Measurements from ENCODE around the gene ACP3.
"Not testable (repeated sequence)": the region's sequence is repeated elsewhere in the genome, so short reads cannot be mapped to it uniquely, and the experiment has no call there.

ACP3 gene

GRCh38 chr3:132317229-132317948, at the start of gene ACP3:
ACP3 (plus strand) TSS chr3:132317407; CDS start chr3:132317457, 50 bp downstream.
- peak; percentile 68 for DNase-seq (ENCODE audit: low spot score)

DNA sequence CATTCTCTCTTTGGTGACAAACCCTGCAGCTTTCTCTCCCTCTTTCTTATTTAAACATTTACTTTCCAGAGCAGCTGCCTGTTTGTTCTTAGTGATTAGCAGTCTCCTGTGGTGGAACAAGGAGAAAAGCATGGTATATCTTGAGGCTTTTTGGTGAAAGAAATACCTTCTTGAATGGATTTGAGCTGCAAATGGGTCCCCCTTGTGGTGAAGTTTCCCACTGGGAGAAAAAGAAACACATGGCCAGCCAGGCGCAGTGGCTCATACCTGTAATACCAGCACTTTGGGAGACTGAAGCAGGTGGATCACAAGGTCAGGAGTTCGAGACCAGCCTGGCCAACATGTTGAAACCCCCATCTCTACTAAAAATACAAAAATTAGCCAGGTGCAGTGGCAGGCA, 48.3 kb upstream of the ACP3 start:
- DNase-seq (ENCODE audit: low spot score), result no peak

DNA sequence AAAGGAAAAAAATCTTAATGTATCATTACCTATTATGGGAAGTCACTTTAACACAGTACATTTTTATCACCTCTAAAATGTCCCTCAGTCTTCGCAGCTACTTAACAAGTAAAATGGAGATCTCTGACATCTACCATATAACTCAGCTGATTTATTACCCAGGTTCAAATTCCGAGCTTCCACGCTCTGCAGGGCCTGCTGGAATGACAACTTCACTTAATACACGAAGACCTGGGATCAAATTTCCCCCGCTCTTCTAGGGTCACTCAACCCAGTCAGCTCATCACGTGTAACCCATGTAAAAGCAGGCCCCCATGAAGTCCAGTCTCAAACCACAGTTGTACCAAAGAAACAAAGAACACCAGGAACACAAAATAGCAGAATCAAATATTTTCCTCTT, 44.2 kb upstream of the ACP3 start:
- no peak for DNase-seq (ENCODE audit: low spot score)

DNA sequence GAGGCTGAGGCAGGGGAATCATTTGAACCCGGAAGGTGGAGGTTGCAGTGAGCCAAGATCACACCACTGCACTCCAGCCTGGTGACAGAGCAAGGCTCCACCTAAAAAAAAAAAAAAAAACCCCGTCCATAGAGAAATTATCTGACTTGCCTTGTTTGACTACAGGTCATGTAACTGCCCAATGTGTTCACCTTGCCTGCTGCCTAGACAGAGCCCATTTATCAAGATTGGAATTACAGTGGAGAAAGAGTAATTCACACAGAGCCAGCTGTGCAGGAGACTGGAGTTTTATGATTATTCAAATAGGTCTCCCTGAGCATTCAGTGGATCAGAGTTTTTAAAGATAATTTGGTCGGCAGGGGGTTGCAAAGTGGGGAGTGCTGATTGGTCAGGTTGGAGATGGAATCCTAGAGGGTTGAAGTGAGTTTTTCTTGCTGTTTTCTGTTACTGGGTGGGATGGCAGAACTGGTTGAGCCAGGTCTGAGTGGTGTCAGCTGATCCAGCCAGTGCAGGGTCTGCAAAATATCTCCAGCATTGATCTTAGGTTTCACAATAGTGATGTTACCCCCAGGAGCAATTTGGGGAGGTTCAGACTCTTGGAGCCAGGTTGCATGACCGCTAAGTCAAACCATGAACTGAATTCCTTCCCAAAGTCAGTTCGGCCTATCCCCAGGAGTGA, 40.8 kb upstream of the ACP3 start:
- no peak for DNase-seq (ENCODE audit: low spot score)

GRCh38 chr3:132279030-132279429, 38.2 kb upstream of the ACP3 start:
- no peak for DNase-seq (ENCODE audit: low spot score)

DNA sequence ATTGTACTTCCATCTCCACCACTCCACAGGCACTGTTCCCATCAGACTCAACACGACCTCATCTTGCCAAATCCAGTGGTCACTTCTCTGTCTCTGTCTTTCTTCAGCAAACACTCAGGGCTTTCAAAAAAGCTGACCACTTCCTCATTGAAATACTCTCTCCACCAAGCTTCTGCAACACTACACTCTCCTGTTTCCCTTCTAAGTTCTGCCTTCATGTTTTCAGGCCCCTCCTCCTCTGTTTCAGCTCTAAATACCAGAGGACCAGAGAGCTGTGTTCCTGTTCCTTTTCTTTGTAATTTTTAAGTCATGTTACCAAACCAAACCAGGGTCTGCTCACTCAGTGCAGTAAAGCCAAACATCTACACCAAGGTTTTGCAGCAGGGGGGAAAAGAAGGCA, 33.8 kb upstream of the ACP3 start:
- DNase-seq (ENCODE audit: low spot score), result peak; percentile 72

DNA sequence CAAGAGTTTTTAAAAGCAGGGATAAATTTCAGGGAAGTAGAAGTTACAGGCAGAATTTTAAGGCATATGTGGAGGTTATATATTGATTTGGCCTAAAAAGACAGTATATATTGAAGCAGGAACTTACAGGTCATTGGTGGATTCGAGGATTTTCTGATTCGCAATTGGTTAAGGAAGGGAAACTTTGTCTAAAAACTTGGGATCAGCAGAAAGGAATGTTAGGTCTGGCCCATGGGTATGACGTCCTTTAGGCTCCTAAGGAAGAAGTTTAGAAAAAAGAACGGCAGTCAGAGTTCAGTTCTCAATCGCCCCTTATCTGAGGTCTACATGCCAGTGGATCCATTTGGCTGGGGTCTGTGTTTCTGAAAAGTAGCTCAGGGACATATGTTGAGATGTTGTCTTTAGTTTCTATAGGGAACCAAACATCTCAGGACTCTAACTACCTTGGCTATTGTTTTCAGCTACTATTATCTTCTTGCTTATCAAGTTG, 33.2 kb upstream of the ACP3 start:
- DNase-seq (ENCODE audit: low spot score), result no peak

- DNase-seq (ENCODE audit: low spot score), result peak; percentile 15
These were observed 32.2 kb upstream of the ACP3 start for GRCh38 chr3:132284781-132285619.

GRCh38 chr3:132285620-132285945, 31.6 kb upstream of the ACP3 start:
- DNase-seq (ENCODE audit: low spot score), result no peak

DNA sequence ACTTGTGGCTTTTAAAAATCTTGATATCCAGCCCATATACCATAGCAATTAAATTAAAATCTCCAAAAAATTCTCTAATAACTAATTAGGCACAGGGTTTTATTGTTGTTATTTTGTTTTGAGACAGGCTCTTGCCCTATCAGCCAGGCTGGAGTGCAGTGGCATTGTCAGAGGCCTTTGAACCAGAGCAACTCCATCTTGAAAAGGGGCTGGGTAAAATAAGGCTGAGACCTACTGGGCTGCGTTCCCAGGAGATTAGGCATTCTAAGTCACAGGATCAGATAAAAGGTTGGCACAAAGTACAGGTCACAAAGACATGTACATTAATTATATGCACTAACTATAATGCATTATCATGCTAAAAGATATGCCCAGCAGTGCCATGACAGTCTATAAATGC, 31.2 kb upstream of the ACP3 start:
- no peak for DNase-seq (ENCODE audit: low spot score)

GRCh38 chr3:132288357-132288756, 28.9 kb upstream of the ACP3 start:
- no peak for DNase-seq (ENCODE audit: low spot score)

DNA sequence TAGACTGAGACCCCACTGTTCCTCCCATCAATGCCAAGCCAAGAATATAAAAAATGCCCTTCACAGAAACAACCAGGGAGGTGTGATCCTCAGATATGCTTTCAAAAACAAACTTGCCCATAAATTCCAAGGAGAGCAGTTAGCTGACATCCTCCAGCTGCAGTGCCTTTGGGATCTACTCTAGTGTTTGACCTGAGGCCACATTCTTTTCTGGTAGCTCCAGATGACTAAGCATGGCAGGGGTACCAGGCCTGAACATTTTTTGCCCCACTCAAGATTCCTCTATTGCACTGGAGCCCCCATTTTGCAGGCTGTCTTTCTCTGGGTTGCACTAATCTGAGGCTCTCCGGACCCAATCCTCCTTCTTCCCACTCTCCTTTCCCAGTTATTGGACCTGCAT, 27.9 kb upstream of the ACP3 start:
- no peak for DNase-seq (ENCODE audit: low spot score)

GRCh38 chr3:132290833-132291232, 26.4 kb upstream of the ACP3 start:
- peak; percentile 15 for DNase-seq (ENCODE audit: low spot score)

DNA sequence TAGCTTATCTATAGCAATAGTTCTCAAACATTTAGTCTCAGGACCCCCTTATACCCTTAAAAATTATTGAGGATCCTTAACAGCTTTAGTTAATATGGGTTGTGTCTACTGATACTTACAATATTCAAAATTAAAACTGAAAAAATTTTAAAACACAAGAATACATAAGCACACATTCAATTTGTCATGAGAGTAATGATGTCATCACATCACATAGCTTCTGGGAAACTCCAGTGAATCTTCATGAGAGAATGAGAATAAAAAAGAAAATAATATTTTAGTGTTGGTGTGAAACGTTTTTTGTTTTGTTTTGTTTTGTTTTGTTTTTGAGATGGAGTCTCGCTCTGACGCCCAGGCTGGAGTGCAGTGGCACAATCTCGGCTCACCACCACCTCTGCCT, 25.2 kb upstream of the ACP3 start:
- no peak for DNase-seq (ENCODE audit: low spot score)

DNA sequence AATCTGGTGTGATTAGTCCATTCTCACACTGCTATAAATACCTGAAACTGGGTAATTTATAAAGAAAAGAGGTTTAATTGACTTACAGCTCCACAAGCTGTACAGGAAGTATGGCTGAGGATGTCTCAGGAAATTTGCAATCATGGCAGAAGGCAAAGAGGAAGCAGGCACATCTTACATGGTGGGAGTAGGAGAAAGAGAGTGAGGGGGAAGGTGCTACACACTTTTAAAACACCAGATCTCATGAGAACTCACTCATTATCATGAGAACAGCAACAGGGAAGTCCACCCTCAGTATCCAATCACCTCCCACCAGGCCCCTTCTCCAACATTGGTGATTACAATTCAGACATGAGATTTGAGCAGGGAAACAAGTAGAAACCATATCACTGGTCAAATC, 24.0 kb upstream of the ACP3 start:
- DNase-seq (ENCODE audit: low spot score), result no peak

GRCh38 chr3:132294906-132295305, 22.3 kb upstream of the ACP3 start:
- no peak for DNase-seq (ENCODE audit: low spot score)

GRCh38 chr3:132303336-132304201, 13.6 kb upstream of the ACP3 start:
- not testable (repeated sequence) for DNase-seq (ENCODE audit: low spot score)

GRCh38 chr3:132304351-132304750, 12.9 kb upstream of the ACP3 start:
- DNase-seq (ENCODE audit: low spot score), result not testable (repeated sequence)

DNA sequence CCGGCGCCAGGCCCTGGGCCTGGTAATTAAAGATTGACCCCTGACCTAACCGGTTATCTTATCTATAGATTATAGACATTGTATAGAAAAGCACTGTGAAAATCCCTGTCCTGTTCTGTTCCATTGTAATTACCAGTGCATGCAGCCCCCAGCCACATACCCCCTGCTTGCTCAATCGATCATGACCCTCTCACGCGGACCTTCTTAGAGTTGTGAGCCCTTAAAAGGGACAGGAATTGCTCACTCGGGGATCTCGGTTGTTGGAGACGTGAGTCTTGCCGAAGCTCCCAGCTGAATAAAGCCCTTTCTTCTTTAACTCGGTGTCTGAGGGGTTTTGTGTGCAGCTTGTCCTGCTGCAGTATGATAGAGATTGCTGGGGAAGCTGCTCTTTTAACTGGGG, 7.2 kb upstream of the ACP3 start:
- DNase-seq (ENCODE audit: low spot score), result not testable (repeated sequence)

DNA sequence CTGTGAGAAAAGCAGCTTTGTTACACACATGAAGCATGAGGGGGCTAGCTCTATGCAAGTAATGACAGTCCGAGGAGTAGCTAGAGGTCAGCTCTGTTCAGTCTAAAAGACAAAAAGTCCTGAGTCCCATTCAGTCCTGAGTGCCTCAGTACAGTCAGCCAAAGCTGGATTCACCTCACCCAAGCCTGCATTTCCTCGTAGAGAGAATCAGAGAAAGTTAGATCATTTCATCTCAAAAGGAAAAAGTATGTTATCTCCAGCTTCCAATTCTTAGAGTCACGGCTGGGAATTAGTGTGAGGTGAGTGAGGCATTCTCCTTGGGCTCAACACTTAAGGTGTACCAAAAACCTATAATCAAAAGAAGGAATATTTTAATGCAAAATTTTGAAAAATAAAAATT, 5.9 kb upstream of the ACP3 start:
- DNase-seq (ENCODE audit: low spot score), result no peak

GRCh38 chr3:132311841-132312240, 5.4 kb upstream of the ACP3 start:
- DNase-seq (ENCODE audit: low spot score), result no peak

DNA sequence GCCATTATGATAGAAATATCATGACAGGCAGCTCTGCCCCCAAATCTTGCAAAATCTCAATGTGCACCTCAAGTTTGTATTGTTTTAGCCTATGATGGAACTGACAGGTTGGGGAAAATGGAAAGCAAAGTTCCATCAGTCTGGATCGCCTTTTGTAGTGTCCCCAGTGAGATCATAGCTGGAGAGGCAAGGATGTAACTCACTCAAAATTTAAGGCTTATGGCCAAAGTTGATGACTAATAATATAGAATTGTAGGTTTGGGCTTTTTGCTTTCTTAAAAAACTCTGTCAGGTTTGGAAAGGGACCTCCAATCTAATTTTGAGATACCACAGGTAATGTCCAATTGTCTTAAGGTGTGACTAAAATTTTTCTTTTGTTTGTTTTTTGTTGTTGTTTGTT, 1.4 kb upstream of the ACP3 start:
- no peak for DNase-seq (ENCODE audit: low spot score)
